ENCODE measurements around the gene KRT85.

- TF ChIP-seq CTCF (IDR thresholded peaks at IDR 0.05) (no peak), POLR2A (IDR thresholded peaks at IDR 0.05; ENCODE audit: low read depth) (no peak)
These were observed 24.3 kb upstream of the KRT85 start for GRCh38 chr12:52391618-52392002.

All from esophagus muscularis mucosa (tissue), 3 donors.